GM04503 (cell line): ENCODE data around the gene PAM.
"Not testable (repeated sequence)": the region's sequence is repeated elsewhere in the genome, so short reads cannot be mapped to it uniquely, and the experiment has no call there.

Experiments
- DNase-seq: peaks from one replicate; pipeline ENCODE4 v3.0.0-alpha.2; 2012; ENCODE audit warnings: low read depth

PAM gene

GRCh38 chr5:102999621-103000020 is 244.5 kb downstream of the PAM start:
- not testable (repeated sequence) for DNase-seq

DNA sequence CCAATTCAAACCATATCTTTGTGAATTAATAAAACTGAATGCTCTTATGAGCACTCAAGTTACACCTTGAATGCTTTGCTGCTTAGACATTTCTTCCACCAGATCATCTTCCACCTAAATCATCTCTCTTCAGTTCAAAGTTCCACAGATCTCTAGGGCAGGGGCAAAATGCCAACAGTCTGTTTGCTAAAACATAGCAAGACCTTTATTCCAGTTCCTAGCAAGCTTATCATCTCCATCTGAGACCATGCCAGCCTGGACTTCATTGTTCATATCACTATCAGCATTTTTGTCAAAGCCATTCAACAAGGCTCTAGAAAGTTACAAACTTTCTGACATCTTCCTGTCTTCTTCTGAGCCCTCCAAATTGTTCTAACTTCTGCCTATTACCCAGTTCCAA is 245.0 kb downstream of the PAM start:
- DNase-seq: no peak

DNA sequence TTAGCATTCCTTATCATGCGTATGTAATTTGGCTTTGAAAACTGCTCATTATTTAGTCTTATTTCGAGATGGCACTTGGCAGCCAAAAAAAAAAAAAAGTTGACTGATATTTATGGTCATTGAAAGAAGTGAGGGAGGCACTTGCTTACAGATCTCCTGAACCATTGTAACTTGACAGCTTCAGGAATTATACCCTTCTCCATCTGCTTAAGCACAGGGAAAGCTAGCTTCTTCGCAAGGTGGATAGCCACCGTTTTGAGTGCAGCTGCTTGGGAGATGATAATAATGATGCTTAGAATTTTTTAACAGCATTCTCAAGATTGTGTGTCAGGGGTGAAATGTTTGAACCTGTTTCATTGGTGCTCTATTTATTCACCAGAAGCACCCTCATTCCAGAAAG is 248.8 kb downstream of the PAM start:
- no peak for DNase-seq

DNA sequence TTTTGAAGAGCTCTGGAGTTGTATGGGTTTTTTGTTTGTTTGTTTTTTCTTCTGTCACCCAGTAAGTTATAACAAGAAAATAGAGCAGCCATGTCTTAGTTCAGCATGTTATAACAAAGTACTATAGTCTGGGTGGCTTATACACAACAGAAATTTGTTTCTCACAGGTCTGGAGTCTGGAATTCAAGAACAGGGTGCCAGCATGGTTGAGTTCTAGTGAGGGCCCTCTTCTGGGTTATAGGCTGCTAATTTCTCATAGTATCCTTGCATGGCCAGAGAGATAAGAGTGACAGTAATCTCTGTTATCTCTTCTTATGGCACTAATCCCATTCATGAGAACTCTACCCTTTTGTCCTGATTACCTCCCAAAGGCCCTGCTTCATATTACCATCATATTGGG is 250.2 kb downstream of the PAM start:
- DNase-seq: no peak

DNA sequence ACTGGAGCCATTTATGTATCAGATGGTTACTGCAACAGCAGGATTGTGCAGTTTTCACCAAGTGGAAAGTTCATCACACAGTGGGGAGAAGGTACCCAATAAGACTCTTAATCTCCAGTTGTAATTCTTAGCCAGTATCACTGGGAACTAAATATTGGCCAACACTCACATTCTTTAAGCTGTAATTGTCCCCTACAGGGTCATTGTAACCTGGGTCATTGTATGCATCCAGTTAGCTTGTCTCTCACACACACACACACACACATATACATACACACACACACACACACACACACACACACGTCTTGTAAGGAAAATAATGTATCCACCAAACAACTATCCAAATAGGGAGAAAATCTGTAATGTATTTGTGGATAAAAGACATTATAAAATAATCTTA is 251.8 kb downstream of the PAM start:
- no peak for DNase-seq

- DNase-seq: no peak
These were observed 255.1 kb downstream of the PAM start for GRCh38 chr5:103010168-103010567.

DNA sequence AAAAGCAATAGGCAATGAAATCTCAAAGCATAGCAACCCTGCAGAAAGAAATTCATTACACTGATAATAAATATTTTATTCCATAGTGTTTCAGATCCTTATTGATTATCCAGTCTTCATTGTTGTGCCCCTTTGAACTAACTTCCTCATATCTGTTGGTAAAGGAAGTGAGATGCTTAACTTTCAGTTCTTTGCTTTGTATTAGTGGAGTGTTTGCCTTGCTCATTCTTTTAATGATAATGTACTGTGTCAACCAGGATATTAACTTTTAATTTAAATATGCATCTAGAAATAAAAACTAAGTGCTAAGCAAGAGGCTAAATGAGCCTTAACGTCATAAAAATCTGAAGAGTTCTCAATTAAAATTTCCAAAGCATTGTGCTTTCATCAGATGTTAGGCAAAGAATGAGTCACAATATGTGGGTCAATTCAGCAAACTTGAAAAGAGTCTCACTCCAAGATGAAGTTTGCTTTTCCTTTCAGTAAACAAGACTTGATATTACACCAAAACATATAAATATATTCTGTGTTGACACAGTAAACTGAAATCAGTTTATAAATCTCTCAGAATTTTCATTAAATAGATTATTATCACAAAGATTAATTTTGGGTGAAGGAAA is 258.9 kb downstream of the PAM start:
- DNase-seq: no peak

DNA sequence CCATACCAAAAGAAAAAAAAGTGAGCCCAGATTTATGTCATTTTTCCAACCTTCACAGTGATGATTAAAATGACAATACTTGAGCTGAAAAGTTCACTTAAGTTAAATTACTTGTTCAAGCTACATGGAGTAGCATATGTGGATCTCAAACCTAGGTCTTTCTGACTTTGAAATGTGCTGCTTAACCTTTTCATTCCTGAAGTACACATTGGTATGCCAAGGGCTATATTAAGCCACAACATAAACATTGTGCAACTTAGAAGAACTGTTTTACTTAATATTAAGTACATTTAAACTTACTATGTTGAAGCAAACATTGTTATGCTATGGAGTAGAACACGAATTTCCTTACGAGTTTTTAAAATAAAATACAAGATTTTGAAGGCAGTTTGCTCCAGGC is 259.9 kb downstream of the PAM start:
- no peak for DNase-seq

DNA sequence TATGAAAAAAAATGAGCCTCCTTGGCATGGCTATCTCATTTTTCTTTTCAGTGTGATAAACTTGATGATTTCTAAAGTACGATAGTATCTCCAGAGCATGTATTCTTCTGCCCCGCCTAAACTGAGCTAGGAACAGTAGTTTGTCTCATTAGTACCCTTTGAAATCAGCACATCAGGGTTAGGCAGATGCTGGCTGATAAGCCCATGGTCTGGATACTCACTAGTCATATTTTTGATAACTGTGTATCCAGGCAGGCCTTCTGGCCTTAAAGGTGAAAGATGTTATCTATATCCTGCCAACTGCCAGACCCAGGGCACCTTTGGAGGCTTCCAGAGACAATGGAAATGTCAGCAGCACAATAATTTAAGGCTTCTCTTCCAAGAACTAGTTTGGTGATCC is 261.1 kb downstream of the PAM start:
- no peak for DNase-seq

DNA sequence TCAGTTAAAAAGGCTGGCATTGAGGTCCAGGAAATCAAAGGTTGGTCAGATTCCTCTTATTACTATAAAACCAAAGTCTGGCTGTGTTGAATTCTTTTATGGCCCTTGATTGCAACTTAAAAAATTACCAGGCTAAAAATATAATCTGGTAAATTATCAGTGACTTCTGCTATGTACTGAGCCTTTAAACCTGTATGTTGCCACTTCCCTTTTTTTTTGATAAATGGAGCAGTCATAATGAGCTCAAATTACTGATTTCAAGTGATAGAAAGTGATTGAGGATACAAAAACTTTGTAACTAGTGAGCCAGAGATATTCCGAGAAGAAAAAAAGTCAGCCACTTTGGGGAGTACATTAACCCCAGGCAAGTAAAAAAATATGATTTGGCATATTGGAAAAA is 264.7 kb downstream of the PAM start:
- no peak for DNase-seq

DNA sequence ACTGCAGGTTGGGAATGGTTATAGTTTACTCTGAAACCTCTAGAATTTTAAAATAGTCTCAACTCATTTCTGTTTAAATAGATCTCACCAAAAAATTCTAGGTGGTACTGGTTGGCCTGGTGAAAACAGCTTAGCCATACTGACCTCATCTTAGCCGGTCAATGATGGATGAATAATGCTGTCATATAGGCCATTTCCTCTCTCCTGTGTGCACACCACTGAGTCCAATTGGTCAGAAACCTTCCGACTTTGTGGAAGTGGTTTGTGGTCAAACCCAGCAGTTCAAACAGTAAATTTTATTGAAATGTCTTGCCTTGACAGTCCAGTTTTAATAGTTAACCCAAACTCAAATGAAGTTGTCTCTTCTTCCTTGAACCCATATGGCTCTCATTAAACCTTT is 266.2 kb downstream of the PAM start:
- DNase-seq: no peak

DNA sequence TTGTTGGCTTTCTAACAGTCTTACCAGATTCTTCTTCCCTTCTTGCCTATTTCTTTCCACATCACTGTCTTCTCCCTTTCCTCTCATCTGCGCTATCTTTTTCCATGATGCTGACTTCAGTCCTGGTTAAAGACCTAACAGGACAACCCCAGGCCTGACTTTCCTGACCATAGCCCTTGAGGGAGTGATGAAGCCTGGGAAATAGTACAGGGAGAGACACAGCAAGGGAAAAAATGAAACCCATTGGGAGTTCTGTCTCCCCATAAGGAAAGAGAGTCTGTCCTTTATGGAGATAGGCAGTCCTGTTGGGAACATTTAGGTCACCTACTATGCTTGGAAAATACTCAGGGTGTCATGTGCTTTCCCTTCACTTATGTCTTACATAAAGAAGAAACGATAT is 272.2 kb downstream of the PAM start:
- no peak for DNase-seq

- DNase-seq: no peak
These were observed 276.5 kb downstream of the PAM start for GRCh38 chr5:103031607-103032006.

- no peak for DNase-seq
These were observed 278.6 kb downstream of the PAM start for GRCh38 chr5:103033696-103034095.

DNA sequence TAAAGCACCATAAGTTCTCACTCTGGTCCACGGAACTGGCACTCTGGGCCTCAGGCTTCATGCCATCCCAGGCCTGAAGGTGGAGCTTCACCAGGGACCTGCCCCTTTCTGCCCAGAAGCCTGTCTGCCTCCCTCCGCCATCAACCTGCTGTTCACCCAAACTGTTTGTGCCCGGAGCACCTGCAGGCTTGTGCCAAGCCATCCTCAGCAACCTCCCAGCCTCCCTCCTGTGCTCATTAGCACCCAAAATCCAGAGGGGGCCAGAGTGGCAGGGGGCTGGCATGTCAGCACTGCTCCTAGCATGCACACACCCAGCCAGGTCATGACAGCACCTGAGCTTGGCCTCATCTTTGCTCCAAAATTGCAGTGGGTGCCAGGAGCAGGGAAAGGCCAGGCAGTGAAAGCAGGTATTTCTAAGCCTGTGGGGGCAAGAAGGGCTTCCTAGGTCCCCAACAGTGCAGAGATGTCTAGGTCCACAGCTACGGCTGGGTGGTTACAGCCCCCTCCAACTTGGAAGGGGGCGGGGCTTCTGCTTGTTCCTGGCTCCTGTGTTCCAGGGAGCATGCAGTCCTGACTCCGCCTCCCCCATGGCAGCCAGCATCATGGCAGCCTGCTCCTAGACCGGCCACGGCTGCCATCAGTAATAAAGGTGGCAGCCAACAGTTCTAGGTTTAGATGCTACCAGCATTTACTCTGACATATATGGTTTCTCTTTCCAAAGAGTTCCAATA is 279.7 kb downstream of the PAM start:
- DNase-seq: no peak

- DNase-seq: no peak
These were observed 280.6 kb downstream of the PAM start for GRCh38 chr5:103035701-103036100.

GRCh38 chr5:103036601-103037000 is 281.5 kb downstream of the PAM start:
- DNase-seq: no peak

DNA sequence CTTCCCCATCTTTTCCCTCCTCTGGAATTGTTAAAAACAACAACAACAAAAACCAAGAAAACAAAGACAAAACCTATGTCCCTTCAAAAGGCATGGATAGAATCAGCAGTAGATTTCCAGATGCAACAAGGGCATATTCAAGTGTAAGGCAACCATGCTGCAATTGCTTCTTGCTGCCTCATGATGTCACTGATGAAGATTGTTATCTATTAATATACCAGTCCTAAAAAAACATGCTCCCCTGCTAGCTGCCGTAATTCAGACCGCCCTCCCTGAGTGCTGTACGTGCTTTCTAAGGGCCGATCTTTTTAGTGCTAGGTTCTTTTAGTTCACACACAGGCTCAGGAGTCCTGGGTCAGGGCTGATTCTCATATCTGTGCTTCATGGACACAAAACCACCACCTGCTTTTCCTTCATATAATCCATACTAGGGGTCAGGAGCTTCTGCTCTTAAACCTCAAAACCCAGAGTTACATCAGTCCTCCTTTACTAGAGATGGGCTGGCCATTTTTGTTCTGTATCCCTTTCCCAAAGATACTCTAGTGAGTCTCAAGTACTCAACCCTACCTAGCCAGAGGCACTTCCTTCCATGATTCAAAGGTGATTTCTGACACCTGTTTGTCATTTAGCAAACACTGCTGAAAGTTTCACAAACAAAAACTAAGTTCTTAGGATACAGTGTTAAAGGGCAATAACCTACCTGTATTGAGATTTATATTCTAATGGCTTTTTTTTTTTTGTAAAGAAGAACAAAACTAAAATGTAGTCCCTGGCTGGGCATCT is 282.8 kb downstream of the PAM start:
- no peak for DNase-seq

- DNase-seq: no peak
These were observed 286.1 kb downstream of the PAM start for GRCh38 chr5:103041071-103041676.

- DNase-seq: not testable (repeated sequence)
These were observed 291.6 kb downstream of the PAM start for GRCh38 chr5:103046706-103047105.

DNA sequence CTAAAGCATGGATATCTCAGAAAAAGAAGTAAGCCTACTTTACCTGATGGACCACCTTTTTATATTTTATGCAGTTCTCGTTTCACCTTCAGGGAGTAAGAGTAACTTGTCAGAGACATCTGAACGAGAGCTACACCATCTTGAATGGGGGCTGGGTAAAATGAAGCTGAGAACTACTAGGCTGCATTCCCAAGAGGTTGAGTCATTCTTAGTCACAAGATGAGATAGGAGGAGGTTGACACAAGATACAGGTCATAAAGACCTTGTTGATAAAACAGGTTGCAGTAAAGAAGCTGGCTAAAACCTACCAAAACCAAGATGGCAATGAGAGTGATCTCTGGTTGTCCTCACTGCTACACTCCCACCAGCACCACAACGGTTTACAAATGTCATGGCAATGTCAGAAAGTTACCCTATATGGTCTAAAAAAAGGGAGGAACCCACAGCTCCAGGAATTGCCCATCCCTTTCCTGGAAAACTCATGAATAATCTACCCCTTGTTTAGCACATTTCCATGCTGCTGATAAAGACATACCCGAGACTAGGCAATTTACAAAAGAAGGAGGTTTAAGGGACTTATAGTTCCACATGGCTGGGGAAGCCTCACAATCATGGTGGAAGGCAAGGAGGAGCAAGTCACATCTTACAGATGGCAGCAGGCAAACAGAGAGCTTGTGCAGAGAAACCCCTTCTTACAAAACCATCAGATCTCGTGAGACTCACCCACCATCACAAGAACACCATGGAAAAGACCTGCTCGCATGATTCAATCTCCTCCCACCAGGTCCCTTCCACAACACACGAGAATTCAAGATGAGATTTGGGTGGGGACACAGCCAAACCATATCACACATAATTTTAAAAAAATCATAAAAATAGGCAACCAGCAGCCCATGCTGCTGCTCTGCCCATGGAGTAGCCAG is 302.4 kb downstream of the PAM start:
- no peak for DNase-seq

DNA sequence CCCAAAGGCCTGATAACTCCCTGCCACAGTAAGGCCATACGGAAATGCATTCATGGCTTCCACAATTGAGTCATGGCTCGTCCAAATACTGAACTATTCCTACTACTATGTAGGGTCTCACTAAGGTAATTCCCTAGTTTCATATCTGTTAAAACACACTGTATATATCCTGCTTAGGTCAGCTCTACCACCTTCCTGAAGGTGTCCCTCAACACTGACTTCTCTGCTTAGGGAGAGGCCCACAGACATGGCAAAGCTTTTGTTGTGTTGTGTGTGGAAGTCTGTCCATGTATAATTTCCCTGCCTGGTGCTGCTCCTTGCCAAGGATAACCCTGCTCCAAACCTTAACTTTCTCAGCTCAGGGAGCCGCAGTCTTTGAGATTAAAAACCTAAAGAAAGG is 304.4 kb downstream of the PAM start:
- DNase-seq: no peak
